Measurements from ENCODE around the gene MAP7D3.
"Not testable (repeated sequence)": the region's sequence is repeated elsewhere in the genome, so short reads cannot be mapped to it uniquely, and the experiment has no call there.

MAP7D3 gene

DNA sequence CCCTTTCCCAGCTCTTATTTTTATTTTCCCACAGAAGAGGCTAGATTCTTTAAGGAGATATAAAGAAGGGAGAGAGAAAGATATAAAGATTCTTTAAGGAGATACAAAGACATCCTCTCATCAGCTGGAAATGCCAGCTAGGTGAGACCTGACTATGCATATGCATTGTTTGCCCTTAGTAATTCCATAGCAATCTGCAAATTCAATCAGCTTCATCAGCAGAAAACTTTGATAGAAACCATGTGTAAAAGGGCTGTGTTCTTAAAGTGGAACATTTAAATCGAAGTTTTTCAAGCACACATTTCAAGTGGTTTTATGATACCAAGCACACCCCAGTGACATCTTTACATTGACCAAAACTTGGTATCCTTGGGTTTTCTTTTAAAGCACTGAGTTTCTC, 79.8 kb downstream of the MAP7D3 start:
- DNase-seq, result no peak

DNA sequence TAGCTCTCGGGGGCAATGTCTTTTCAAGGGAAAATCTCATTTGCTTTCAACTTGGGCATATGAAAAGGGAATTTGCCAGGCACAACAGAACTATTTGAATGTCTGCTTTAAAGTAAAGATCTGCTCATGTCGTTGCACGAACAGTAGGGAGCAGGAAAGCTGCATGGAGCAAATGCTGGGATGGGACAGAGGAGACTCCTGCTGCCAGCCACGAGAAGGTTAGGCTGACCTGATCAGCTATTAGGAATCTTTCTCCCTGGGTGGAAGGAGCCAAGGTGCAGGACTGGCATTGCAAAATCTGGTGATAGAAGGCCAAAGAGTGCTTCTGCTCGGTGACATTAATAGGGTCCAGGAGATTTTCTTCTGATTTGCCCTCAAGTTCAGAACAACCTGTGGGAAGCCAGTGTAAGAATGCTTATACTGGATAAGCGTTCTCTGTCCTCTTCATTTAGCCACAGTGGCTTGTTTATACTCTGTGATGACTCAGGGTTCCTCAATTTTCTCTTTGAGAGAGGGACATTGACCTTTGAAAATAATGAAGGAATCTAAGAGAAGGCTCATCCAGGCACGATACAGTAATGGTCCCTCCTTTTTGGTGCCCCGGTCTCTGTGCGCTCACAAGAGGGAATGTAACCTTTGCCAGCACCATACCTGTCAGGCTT, 80.9 kb downstream of the MAP7D3 start:
- no peak for DNase-seq

DNA sequence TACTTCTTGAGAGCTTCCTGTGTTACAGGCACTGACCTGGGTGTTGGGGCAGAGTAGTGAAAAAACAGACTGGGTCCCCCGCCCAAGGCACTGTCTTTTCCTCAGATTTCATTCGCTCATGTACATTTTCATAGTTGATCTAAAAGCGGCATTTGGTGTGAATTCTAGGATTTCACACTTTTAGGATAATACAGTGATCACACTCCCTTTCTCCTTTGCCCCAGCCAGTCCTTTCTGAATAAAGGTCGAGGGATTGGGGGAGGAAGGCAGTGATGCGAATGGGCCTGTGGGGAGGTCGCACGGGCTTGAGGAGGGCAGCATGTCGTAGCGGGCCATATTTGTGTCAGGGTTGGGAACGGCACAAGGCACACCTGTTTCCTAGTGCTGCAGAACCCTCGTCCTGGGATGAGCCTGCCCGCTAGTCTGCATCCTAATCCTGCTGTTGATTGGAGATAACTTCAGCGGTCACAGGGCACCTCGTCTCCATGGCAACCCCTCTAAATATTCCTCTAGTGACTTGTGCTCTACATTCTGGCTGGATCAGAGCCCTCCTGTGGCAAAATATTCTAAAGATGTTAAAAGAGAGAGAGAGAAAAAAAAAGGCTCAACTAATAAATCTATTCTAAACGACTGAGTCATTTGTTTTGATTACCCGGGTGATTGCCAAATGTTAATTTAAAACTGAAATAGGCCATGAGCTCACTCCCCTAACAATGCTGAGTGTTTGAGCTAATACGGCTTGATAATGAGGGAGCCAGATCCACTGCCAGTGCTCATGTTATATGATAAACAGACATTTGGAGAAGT, 82.1 kb downstream of the MAP7D3 start:
- no peak for DNase-seq

- DNase-seq, result not testable (repeated sequence)
These were observed 83.2 kb downstream of the MAP7D3 start for GRCh38 chrX:136167989-136168388.

- DNase-seq, result no peak
These were observed 84.9 kb downstream of the MAP7D3 start for GRCh38 chrX:136166221-136166855.

DNA sequence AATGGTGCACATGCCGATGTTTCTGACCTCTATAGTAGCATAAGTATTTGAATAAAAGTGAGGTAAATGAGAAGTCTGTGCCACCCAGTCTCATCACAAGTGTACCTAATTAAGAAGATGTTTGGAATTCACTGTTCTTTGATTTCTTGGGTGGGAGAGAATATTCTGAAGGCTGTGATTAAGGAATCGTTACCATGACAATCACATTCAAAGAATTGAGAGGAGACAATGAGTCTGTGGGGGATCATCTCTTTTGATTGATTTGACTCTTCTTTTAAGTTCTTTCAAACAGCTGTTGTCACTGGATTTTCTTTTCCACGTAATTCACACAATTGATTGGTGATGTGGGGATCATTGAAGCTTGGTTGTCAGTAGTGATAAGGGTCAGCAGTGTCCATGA, 85.8 kb downstream of the MAP7D3 start:
- no peak for DNase-seq

- no peak for DNase-seq
These were observed 87.5 kb downstream of the MAP7D3 start for GRCh38 chrX:136163689-136164088.

Measured in CD4-positive, alpha-beta T cell treated with Interleukin-6 for 4 hours (primary cell).